GM12878 (cell line): ENCODE data around the gene AGRN. TPM values are rescaled to one million over a fixed set of nuclear protein-coding genes. Genes with fewer than 3 reads are reported as not detected.

ENCODE experiments used
- ATAC-seq: fragments of 200-7000 bp; cut with Tn5 transposase; 3 replicates; pipeline ENCODE4 v1.9.1; 2020; ENCODE audit warnings: mild to moderate bottlenecking, moderate library complexity
- BruUV-seq: library from RNA; stranded (reverse); fragments of 400-500 nt; replicated peaks from 2 replicates; lab custom pipeline; 2021; lab: Mats Ljungman, UMichigan
- CTCF ChIA-PET: fragments of 300-600 bp; sonication (Branson Sonifier 250); formaldehyde crosslinking; extraction: SDS; loops from one replicate; lab custom pipeline; 2021; ENCODE audit warnings: inconsistent platforms; lab: Yijun Ruan, JAX
- POLR2A ChIA-PET: fragments of 350-600 bp; formaldehyde crosslinking; extraction: SDS; loops from one replicate; lab custom pipeline; 2021; ENCODE audit warnings: inconsistent platforms; lab: Charles Lee
- RAD21 ChIA-PET: fragments of 300-600 bp; sonication (Branson Sonifier 250); formaldehyde crosslinking; loops from one replicate; lab custom pipeline; 2023; ENCODE audit warnings: antibody characterized with exemption; ENCODE audit not compliant: unreplicated experiment; lab: Charles Lee
- SMC1A ChIA-PET: fragments of 300-600 bp; sonication (Branson Sonifier 250); formaldehyde crosslinking; loops from one replicate; lab custom pipeline; 2023; ENCODE audit not compliant: unreplicated experiment, uncharacterized antibody; lab: Charles Lee
- DNase-seq: peaks from one replicate; pipeline ENCODE4 v3.0.0-alpha.2; 2011; ENCODE audit warnings: low read depth, low spot score
- FAIRE-seq: peaks from 3 replicates; lab custom pipeline; 2011; peaks lifted over from hg19 to GRCh38; lab: Jason Lieb, UNC
- H2AFZ ChIP-seq: 2 replicates; pipeline ENCODE4 v1.6.0; 2011; ENCODE audit warnings: low read depth, low read length, control low read depth; ENCODE audit not compliant: control insufficient read depth
- H3K27ac ChIP-seq: 2 replicates; pipeline ENCODE4 v1.5.1; 2011; ENCODE audit warnings: control low read depth; ENCODE audit not compliant: control insufficient read depth, insufficient read depth
- H3K27me3 ChIP-seq, 2 experiments: replicated peaks in 1 of 2; 2 replicates each; pipeline versions ENCODE4 v1.6.0 to v1.6.1; 2011; ENCODE audit warnings: low read length in 1 of 2; ENCODE audit not compliant: control insufficient read depth in 2 of 2, insufficient read depth in 2 of 2
- H3K36me3 ChIP-seq, 2 experiments: 2 replicates each; pipeline ENCODE4 v1.5.1; 2011; ENCODE audit warnings: low read length in 1 of 2; ENCODE audit not compliant: control insufficient read depth in 2 of 2, insufficient read depth in 2 of 2
- H3K4me1 ChIP-seq: 2 replicates; pipeline ENCODE4 v1.6.1; 2011; ENCODE audit warnings: mild to moderate bottlenecking, low read length, moderate library complexity, mixed read lengths; ENCODE audit not compliant: control insufficient read depth, insufficient read depth
- H3K4me2 ChIP-seq: 2 replicates; pipeline ENCODE4 v1.6.0; 2011; ENCODE audit warnings: control low read depth; ENCODE audit not compliant: control insufficient read depth, insufficient read depth
- H3K4me3 ChIP-seq: fragments of 200-600 bp; sonication (generic); 2 replicates; pipeline ENCODE4 v1.5.1; 2016
- H3K79me2 ChIP-seq: 2 replicates; pipeline ENCODE4 v1.6.0; 2011; ENCODE audit warnings: low read length; ENCODE audit not compliant: control insufficient read depth, insufficient read depth
- H3K9ac ChIP-seq: 2 replicates; pipeline ENCODE4 v1.8.0; 2011; ENCODE audit warnings: low read length, control low read depth, mixed read lengths; ENCODE audit not compliant: control insufficient read depth, insufficient read depth
- H3K9me3 ChIP-seq: replicated peaks from 3 replicates; pipeline ENCODE4 v1.5.1; 2011; ENCODE audit warnings: mild to moderate bottlenecking, low read length; ENCODE audit not compliant: control insufficient read depth, insufficient read depth
- H4K20me1 ChIP-seq: 2 replicates; pipeline ENCODE4 v1.6.0; 2011; ENCODE audit not compliant: control insufficient read depth, insufficient read depth
- LARP7 ChIP-seq: fragments of 450-650 bp; IDR thresholded peaks from 2 replicates; pipeline ENCODE4 v1.6.1; 2017; ENCODE audit warnings: mild to moderate bottlenecking
- PAX8 ChIP-seq: fragments of 450-650 bp; IDR thresholded peaks from 2 replicates; pipeline ENCODE4 v1.6.1; 2017; ENCODE audit warnings: mild to moderate bottlenecking, moderate library complexity
- ZBED1 ChIP-seq: IDR thresholded peaks from 2 replicates; pipeline ENCODE4 v1.6.1; 2016; ENCODE audit warnings: borderline replicate concordance
- WGBS: methylation state at CpG from one replicate; pipeline ENCODE4 v1.1.6; 2016; ENCODE audit warnings: low lambda C conversion rate; ENCODE audit not compliant: insufficient replicate concordance, insufficient coverage; ENCODE audit errors: missing lambda C conversion rate; 5-methylcytosine and 5-hydroxymethylcytosine counted together
- in situ Hi-C: fragments of 300-500 bp; cut with MboI; formaldehyde crosslinking; loops from 9 replicates; pipeline ENCODE4 v1.14.3; 2018; ENCODE audit warnings: mixed read lengths
- intact Hi-C: fragments of 100-400 bp; cut with micrococcal nuclease; formaldehyde crosslinking; loops from one replicate; pipeline ENCODE4 v1.14.2; 2022; ENCODE audit not compliant: unreplicated experiment
- polyA plus RNA-seq, 11 experiments: library from polyadenylated mRNA; depleted of rRNA in 4 of 11; unstranded in 6 of 11; stranded (reverse) in 5 of 11; fragments of >200 nt; fragmentation: Nextera tagmentation in 4 of 11; fragmentation: Illumina TruSeq in 1 of 11; extraction: Ambion mirVana in 4 of 11; extraction: Trizol in 1 of 11; gene quantifications; 1 replicate in 1 of 11; 2 replicates in 10 of 11; pipeline versions ENCODE4 v1.2.1 to v1.2.3, GENCODE V29; 2011 to 2016; ENCODE audit warnings: inconsistent platforms in 2 of 11, missing spikeins in 2 of 11, low read depth in 1 of 11
- total RNA-seq, 4 experiments: library from RNA; depleted of rRNA in 3 of 4; stranded (reverse); fragments of >200 nt in 3 of 4; fragmentation: Illumina TruSeq in 1 of 4; extraction: Trizol in 1 of 4; gene quantifications; 2 replicates each; pipeline versions ENCODE4 v1.2.1 to v1.2.3, GENCODE V29; 2013 to 2021
- TF ChIP-seq, protein P1 (sequence below): fragments of 450-650 bp; IDR thresholded peaks from 2 replicates; pipeline ENCODE4 v1.6.1; 2017; ENCODE audit warnings: antibody characterized with exemption, mild to moderate bottlenecking, moderate library complexity
- TF ChIP-seq, protein P2 (sequence below): fragments of 450-650 bp; formaldehyde crosslinking; IDR thresholded peaks from 2 replicates; pipeline ENCODE4 v1.5.0; 2022; ENCODE audit warnings: mild to moderate bottlenecking, missing genetic modification characterization
- TF ChIP-seq, protein P3 (sequence below): fragments of 450-650 bp; conservative IDR thresholded peaks from 2 replicates; pipeline ENCODE4 v1.6.1; 2017; ENCODE audit warnings: mild to moderate bottlenecking, moderate library complexity

The AGRN gene
- total and polyA plus RNA-seq, 10 of the 15 experiments (the other 5 are each of a cell fraction or from before 2014, with no cell fraction given): 0.02 to 41.8 (median 4.1) TPM

DNA sequence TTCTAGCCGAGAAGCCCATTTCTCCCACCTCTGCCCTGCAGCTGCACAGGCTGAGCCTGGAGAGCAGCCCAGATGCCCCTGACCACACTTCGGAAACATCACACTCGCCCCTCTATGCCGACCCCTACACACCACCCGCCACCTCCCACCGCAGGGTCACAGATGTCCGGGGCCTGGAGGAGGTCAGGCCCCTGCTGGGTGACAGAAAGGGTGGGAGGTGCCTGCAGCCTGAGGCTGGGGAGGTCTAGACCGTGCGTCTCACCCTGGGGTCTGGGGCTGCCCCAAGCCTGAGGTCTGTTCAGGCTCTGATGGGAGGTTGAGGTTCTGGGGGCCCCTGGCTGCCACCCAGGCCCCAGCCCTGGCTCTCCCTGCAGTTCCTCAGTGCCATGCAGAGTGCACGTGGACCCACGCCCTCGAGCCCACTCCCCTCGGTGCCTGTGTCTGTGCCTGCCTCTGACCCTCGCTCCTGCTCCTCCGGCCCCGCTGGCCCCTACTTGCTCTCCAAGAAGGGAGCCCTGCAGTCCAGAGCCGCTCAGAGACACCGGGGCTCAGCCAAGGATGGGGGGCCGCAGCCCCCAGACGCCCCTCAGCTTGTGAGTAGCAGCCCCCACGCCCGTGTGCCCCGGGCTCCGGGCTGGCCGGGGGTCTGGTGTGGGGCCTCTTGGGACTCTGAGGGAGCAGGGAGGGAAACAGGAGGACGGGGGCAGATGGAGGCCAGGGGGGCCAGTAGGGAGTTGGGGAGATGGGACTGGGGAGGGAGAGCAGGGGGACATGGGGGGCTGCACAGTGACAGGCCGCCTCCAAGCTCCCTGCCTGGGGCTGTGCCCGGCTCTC lies 46.2 kb upstream of the AGRN start:
- Histone ChIP-seq H3K27me3 (no peaks in the 10 kb centered on the region), H3K79me2 (no peaks in the 10 kb centered on the region), H3K9ac (no peak overlapping the region), H3K4me2 (no peak overlapping the region), H2AFZ (no peak overlapping the region), H3K36me3 (no peaks in the 10 kb centered on the region), H3K9me3 (no peaks in the 10 kb centered on the region; the same call in 2 of the 3 replicates), H3K27ac (no peak overlapping the region), H4K20me1 (no peaks in the 10 kb centered on the region), H3K4me1 (no peaks in the 10 kb centered on the region), H3K4me3 (no peak overlapping the region)
- ATAC-seq: no peak
- no TSS peak for BruUV-seq
- no peak for DNase-seq
- no peak for FAIRE-seq
- POLR2A ChIA-PET: interaction anchor here (0.7 kb wide), 1 partner anchor 106 kb away, joined by 3 read pairs; no protein-coding TSS in a partner anchor
- TF ChIP-seq ZBED1 (no peak), PAX8 (no peak), LARP7 (no peak)
- TF ChIP-seq, protein P1, sequence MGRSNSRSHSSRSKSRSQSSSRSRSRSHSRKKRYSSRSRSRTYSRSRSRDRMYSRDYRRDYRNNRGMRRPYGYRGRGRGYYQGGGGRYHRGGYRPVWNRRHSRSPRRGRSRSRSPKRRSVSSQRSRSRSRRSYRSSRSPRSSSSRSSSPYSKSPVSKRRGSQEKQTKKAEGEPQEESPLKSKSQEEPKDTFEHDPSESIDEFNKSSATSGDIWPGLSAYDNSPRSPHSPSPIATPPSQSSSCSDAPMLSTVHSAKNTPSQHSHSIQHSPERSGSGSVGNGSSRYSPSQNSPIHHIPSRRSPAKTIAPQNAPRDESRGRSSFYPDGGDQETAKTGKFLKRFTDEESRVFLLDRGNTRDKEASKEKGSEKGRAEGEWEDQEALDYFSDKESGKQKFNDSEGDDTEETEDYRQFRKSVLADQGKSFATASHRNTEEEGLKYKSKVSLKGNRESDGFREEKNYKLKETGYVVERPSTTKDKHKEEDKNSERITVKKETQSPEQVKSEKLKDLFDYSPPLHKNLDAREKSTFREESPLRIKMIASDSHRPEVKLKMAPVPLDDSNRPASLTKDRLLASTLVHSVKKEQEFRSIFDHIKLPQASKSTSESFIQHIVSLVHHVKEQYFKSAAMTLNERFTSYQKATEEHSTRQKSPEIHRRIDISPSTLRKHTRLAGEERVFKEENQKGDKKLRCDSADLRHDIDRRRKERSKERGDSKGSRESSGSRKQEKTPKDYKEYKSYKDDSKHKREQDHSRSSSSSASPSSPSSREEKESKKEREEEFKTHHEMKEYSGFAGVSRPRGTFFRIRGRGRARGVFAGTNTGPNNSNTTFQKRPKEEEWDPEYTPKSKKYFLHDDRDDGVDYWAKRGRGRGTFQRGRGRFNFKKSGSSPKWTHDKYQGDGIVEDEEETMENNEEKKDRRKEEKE: no peak
- TF ChIP-seq, protein P2, sequence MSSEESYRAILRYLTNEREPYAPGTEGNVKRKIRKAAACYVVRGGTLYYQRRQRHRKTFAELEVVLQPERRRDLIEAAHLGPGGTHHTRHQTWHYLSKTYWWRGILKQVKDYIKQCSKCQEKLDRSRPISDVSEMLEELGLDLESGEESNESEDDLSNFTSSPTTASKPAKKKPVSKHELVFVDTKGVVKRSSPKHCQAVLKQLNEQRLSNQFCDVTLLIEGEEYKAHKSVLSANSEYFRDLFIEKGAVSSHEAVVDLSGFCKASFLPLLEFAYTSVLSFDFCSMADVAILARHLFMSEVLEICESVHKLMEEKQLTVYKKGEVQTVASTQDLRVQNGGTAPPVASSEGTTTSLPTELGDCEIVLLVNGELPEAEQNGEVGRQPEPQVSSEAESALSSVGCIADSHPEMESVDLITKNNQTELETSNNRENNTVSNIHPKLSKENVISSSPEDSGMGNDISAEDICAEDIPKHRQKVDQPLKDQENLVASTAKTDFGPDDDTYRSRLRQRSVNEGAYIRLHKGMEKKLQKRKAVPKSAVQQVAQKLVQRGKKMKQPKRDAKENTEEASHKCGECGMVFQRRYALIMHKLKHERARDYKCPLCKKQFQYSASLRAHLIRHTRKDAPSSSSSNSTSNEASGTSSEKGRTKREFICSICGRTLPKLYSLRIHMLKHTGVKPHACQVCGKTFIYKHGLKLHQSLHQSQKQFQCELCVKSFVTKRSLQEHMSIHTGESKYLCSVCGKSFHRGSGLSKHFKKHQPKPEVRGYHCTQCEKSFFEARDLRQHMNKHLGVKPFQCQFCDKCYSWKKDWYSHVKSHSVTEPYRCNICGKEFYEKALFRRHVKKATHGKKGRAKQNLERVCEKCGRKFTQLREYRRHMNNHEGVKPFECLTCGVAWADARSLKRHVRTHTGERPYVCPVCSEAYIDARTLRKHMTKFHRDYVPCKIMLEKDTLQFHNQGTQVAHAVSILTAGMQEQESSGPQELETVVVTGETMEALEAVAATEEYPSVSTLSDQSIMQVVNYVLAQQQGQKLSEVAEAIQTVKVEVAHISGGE (CRISPR knock-in tag): no peak
- TF ChIP-seq, protein P3, sequence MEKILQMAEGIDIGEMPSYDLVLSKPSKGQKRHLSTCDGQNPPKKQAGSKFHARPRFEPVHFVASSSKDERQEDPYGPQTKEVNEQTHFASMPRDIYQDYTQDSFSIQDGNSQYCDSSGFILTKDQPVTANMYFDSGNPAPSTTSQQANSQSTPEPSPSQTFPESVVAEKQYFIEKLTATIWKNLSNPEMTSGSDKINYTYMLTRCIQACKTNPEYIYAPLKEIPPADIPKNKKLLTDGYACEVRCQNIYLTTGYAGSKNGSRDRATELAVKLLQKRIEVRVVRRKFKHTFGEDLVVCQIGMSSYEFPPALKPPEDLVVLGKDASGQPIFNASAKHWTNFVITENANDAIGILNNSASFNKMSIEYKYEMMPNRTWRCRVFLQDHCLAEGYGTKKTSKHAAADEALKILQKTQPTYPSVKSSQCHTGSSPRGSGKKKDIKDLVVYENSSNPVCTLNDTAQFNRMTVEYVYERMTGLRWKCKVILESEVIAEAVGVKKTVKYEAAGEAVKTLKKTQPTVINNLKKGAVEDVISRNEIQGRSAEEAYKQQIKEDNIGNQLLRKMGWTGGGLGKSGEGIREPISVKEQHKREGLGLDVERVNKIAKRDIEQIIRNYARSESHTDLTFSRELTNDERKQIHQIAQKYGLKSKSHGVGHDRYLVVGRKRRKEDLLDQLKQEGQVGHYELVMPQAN: no peak
- WGBS: 51% methylated on average over 24 of the region's 28 CpGs
- CTCF ChIA-PET: no interaction called here
- SMC1A ChIA-PET: no interaction called here
- intact Hi-C loops (no loop called here), in situ Hi-C loops (no loop called here)
- RAD21 ChIA-PET: no interaction called here
